Activated effector memory CD4-positive, alpha-beta T cell treated with Interleukin-2 at 50 U/mL for 16 hours (primary cell): ENCODE results near the gene TLR9.

Source experiments
- DNase-seq: peaks from one replicate; pipeline ENCODE4 v3.0.0-alpha.2; 2020

TLR9 gene

GRCh38 chr3:52215351-52215750 is 10.1 kb downstream of the TLR9 start:
- no peak for DNase-seq

- no peak for DNase-seq
Measured at GRCh38 chr3:52213901-52214300, 11.5 kb downstream of the TLR9 start.

GRCh38 chr3:52213005-52213404 is 12.4 kb downstream of the TLR9 start:
- DNase-seq = no peak

GRCh38 chr3:52211268-52211891 is 14.1 kb downstream of the TLR9 start:
- DNase-seq = no peak

- DNase-seq = no peak
Measured at GRCh38 chr3:52210550-52211046, 14.8 kb downstream of the TLR9 start.

GRCh38 chr3:52210037-52210436 is 15.4 kb downstream of the TLR9 start:
- DNase-seq = no peak

GRCh38 chr3:52208556-52208955 is 16.9 kb downstream of the TLR9 start:
- no peak for DNase-seq

- no peak for DNase-seq
Measured at GRCh38 chr3:52205727-52206372, 19.6 kb downstream of the TLR9 start.

- no peak for DNase-seq
Measured at GRCh38 chr3:52204337-52205073, 20.9 kb downstream of the TLR9 start.

- no peak for DNase-seq
Measured at GRCh38 chr3:52203701-52204100, 21.7 kb downstream of the TLR9 start.

GRCh38 chr3:52202384-52203077 is 22.9 kb downstream of the TLR9 start:
- no peak for DNase-seq

- no peak for DNase-seq
Measured at GRCh38 chr3:52200981-52201679, 24.3 kb downstream of the TLR9 start.

- no peak for DNase-seq
Measured at GRCh38 chr3:52198643-52199608, 26.5 kb downstream of the TLR9 start.

GRCh38 chr3:52197842-52198625 is 27.4 kb downstream of the TLR9 start, which contains the start of gene ALAS1:
Gene ALAS1 (plus strand): TSS chr3:52198160. CDS start chr3:52199242, 1,082 bp downstream.
- DNase-seq = peak; percentile 90

- no peak for DNase-seq
Measured at GRCh38 chr3:52197499-52197841, 28.0 kb downstream of the TLR9 start.

GRCh38 chr3:52196977-52197376 is 28.5 kb downstream of the TLR9 start:
- DNase-seq = no peak

GRCh38 chr3:52195823-52196331 is 29.6 kb downstream of the TLR9 start:
- DNase-seq = no peak

- DNase-seq = no peak
Measured at GRCh38 chr3:52195291-52195597, 30.2 kb downstream of the TLR9 start.

GRCh38 chr3:52194485-52195290 is 30.8 kb downstream of the TLR9 start:
- DNase-seq = no peak

GRCh38 chr3:52193065-52193464 is 32.4 kb downstream of the TLR9 start:
- no peak for DNase-seq
